GM18502 (cell line): ENCODE data around the gene ESAM.

Source experiments
- ATAC-seq: cut with Tn5 transposase; IDR thresholded peaks from one replicate; pipeline ENCODE4 v1.9.1; 2021; ENCODE audit warnings: mild to moderate bottlenecking; ENCODE audit not compliant: unreplicated experiment, poor library complexity

ESAM gene

DNA sequence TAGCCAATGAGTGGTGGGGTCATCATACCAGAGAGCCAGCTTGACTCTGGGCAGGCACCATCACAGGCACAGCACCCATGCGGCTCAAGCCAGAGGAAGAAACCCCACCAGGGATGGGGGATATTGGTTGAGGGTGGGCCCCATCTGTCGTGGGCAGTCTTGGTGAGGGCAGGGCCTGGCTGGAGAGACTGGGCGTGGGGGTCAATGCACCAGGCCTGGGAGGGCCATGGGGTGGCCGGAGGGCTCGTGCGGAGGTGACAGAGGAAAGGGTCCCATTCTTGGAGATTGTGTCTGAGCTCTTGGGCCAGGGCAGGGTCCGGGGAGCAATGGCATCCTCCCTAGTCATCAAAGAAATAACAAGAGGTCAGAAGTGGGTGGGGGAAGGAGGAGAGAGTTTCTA lies 8.5 kb downstream of the ESAM start:
- ATAC-seq, result no peak

DNA sequence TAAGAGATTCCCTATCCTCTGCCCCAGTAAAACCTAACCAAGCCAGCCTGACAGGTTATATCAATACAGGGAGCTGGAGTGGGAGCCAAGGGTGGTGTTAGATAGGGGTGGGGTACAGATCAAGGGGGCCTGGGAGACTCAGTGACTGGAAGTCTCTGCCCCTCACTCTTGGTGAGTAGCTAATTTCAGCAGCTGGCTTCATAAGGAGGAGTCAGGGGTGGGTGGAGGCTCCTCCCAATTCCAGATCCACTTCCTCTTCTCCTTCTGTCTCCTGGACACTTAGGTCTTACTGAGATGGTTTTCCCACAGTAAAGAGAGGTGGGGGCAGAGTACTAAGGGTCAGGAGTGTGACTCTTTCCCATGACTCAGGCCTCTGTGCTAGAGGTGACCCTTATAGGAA lies 8.9 kb downstream of the ESAM start:
- ATAC-seq, result no peak

DNA sequence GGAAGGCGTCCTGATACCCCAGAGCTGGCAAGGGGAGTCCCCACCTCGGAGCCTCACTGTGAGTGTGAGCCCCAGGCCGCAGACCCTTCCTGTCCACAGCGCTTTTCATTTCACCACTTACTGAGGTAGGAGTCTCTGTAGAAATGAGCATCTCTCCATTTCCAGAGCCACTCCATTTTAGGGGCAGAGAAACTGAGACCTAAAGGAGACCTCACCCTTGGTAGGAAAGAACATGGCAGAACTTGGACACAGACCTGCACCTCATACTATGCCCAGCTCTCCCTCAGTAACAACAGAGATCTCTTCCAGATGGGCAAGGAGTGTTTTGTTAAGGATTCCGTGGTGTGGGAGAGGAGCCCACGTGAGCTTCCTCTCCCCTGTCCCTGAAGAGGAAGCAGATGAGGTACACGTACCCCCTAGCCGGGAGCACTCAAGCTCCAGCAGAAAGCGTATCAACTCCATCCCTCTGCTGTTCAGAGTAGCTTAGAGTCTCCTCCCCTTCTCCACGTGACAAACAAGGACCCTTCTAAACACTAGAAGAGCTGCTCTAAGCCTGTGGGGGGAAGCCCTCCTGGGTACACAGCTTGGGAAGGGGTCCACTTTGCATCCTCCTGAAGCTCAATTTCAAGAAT lies 9.5 kb downstream of the ESAM start:
- no peak for ATAC-seq

GRCh38 chr11:124751741-124752470 lies 10.2 kb downstream of the ESAM start, which contains the start of gene VSIG2:
Gene VSIG2, minus strand, starts transcription at chr11:124752255. Its CDS starts 118 bp downstream, at chr11:124752137.
- no peak for ATAC-seq

- ATAC-seq, result no peak
These were observed 10.7 kb downstream of the ESAM start for GRCh38 chr11:124751391-124751740.

- no peak for ATAC-seq
These were observed 12.2 kb downstream of the ESAM start for GRCh38 chr11:124749912-124750311.

- ATAC-seq, result no peak
These were observed 13.4 kb downstream of the ESAM start for GRCh38 chr11:124748481-124749343.

DNA sequence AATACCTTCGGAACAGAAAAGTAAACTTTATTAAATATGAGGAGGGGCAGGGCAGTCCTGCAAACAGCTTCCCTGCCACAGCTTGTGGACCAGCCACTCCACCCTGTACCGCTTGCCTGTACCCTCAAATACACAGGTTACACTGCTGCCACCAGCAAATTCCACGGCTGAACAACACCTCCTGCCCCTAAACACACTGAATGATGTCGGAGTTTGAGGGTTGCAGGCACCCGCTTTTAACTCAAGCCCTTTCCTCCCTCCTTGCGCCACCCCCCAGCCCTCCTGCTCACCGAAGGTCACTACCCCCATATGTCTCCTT lies 14.0 kb downstream of the ESAM start:
- ATAC-seq, result no peak

DNA sequence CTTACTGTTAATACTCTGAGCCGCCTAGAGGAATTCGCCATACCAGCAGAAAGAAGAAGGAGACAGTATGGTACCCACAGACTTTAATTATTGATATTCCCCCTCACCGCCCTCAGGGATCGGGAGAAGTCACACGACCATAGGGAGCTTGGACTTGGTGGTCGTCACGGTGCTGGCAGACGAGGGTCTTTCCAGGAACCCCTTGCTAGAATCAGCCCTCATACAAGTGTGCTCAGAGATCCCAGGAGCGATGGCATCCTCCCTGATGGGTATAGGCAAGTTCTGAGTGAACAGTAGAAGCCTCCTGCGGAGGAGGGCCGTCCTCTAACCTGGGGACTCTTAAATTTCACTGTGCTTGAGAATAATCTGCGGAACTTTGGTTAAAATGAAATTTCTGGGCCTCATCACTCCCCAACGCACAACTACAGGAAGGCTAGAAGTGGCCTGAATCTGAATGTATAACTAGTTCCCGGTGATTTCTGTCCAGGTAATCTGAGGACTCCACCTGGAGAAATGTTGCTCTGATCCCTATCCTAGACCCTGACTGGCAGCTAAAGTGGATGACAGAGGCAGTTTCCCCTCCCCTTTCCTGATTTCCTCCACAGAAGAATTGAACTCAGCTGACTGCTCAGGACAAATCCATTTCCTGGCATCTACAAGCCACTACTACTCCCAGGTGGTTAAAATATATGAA lies 14.5 kb downstream of the ESAM start:
- ATAC-seq, result no peak

GRCh38 chr11:124746621-124747243 lies 15.4 kb downstream of the ESAM start:
- peak; percentile 93 for ATAC-seq

GRCh38 chr11:124745835-124746620 lies 16.1 kb downstream of the ESAM start:
- peak; percentile 23 for ATAC-seq

DNA sequence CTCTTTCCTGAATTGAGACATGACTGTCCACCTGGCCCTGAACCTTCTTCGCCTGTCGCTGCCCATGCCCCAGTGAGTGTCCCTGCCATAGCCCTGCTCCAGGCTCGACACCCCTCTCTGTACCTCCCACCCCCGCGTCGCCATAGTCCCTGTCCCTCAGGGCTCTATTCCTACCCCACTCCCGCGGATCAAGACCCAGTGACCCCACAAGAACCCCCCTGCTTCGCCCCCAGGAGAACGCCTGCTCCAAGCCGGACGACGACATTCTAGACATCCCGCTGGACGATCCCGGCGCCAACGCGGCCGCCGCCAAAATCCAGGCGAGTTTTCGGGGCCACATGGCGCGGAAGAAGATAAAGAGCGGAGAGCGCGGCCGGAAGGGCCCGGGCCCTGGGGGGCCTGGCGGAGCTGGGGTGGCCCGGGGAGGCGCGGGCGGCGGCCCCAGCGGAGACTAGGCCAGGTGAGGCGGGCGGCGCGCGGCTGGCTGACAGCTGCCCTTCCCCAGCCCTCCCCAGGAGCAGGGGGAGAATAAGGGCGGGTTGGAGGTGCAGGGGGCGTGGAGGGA lies 16.7 kb downstream of the ESAM start:
- ATAC-seq, result no peak

DNA sequence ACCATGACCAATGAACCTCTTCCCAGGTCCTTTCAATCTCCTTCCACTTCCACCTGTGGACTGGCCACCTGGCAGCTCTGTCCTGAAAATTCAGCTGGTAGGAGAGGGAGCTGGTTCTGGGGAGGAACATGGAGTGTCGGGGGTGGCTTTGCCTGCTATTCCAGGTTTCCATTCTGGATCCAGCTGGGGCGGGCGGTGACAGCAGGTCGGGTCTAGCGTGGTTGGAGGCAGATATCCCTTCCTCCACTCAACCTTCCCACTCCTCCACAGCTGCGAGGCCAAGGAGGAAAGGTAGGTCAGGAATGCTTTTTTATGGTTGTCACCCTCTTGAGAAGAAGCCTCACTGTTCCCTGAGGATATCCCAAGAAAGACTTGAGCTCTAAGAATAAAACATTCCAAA lies 19.0 kb downstream of the ESAM start:
- no peak for ATAC-seq

DNA sequence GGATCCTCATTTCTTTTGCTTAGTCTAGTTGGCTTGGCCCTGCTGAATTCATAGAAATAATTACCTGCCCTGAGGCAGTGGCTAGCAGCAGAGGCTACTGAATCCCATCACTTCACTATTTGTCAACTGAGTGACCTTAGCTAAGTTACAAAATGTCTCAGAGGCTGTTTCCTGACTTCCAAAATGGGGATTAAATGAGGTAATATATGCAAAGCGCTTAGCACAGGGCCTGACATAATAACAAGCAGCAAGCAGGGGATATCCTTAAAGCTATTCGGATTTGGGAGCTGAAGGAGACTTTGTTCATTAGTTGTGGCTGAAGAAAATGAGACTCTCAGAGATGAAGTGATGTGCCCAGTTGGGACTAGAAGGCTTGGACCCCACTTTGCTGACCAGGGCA lies 19.5 kb downstream of the ESAM start:
- ATAC-seq, result no peak

DNA sequence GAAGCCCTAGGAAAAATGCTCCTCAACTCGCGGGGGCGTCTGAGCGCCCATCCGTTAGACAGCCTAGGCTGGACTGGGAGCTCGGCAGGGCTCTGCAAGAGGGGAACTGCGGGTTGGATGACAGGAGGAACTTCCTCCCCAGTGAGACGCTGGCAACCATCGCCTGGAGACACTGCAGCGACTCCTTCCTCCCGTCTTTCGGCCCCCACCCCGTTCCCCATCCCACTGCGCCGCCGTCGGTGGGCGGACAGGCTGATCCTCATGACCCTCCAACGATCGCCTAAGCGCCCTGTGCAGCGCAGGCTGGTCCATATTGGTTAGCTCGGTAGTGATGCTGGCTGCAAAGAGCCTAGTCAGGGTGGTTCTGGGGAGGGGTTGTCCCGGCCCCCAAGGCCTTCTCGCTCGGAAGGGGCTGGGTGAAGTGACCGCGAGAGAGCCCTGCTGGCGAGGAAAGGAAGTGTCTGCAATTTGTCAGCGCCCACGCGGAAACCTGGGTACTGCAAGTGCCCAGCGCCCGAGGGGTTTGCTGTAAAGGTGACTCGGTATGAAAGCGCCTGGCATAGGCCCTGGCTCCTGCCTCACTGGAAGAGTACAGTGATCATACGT lies 21.7 kb downstream of the ESAM start:
- peak; percentile 37 for ATAC-seq

- peak; percentile 99 for ATAC-seq
These were observed 22.4 kb downstream of the ESAM start, which contains the start of gene NRGN for GRCh38 chr11:124739479-124740276. Gene NRGN, plus strand, starts transcription at chr11:124739942. Its CDS starts 143 bp downstream, at chr11:124740085.

GRCh38 chr11:124738713-124739478 lies 23.2 kb downstream of the ESAM start:
- no peak for ATAC-seq
